Fibroblast of lung (primary cell): ENCODE results near the gene MRPL24. TPM values are rescaled to one million over a fixed set of nuclear protein-coding genes. Genes with fewer than 3 reads are reported as not detected.

Experiments used
- DNase-seq, 2 donors: peaks; one replicate each; pipeline versions ENCODE4 v3.0.0 to v3.0.0-alpha.2; 2010; ENCODE audit warnings: low read depth in 2 of 2
- H2AFZ ChIP-seq: 2 replicates; pipeline ENCODE4 v1.5.1; 2012; ENCODE audit warnings: low read length, control low read depth, inconsistent platforms
- H3K27ac ChIP-seq: 2 replicates; pipeline ENCODE4 v1.5.1; 2011; ENCODE audit warnings: low read length, control low read depth; ENCODE audit not compliant: insufficient read depth
- H3K27me3 ChIP-seq: 2 replicates; pipeline ENCODE4 v1.5.1; 2011; ENCODE audit warnings: mild to moderate bottlenecking, low read length; ENCODE audit not compliant: control insufficient read depth, insufficient read depth
- H3K36me3 ChIP-seq: 2 replicates; pipeline ENCODE4 v1.5.1; 2011; ENCODE audit warnings: low read length; ENCODE audit not compliant: control insufficient read depth, insufficient read depth
- H3K4me1 ChIP-seq: 2 replicates; pipeline ENCODE4 v1.5.1; 2011; ENCODE audit warnings: low read length; ENCODE audit not compliant: control insufficient read depth, insufficient read depth; ENCODE audit errors: extremely low read depth
- H3K4me2 ChIP-seq: 2 replicates; pipeline ENCODE4 v1.5.1; 2011; ENCODE audit warnings: low read length, control low read depth; ENCODE audit not compliant: insufficient read depth; ENCODE audit errors: extremely low read depth
- H3K4me3 ChIP-seq, 4 experiments: fragments of 200-600 bp in 1 of 4; sonication (generic) in 1 of 4; replicated peaks in 1 of 4; 2 replicates each; pipeline ENCODE4 v1.5.1; 2011 to 2016; ENCODE audit warnings: low read length in 4 of 4, low read depth in 3 of 4, mild to moderate bottlenecking in 3 of 4, control low read depth in 2 of 4, inconsistent platforms in 1 of 4, mixed read lengths in 1 of 4; ENCODE audit not compliant: insufficient read depth in 1 of 4; ENCODE audit errors: control extremely low read depth in 1 of 4
- H3K79me2 ChIP-seq: 2 replicates; pipeline ENCODE4 v1.5.1; 2012; ENCODE audit warnings: mild to moderate bottlenecking, low read length, inconsistent platforms; ENCODE audit not compliant: control insufficient read depth, insufficient read depth
- H3K9ac ChIP-seq: 2 replicates; pipeline ENCODE4 v1.5.1; 2011; ENCODE audit warnings: mild to moderate bottlenecking, low read length, control low read depth; ENCODE audit not compliant: insufficient read depth
- H3K9me3 ChIP-seq: 2 replicates; pipeline ENCODE4 v1.5.1; 2012; ENCODE audit warnings: low read depth, low read length; ENCODE audit not compliant: control insufficient read depth, insufficient read depth
- H4K20me1 ChIP-seq: 2 replicates; pipeline ENCODE4 v1.5.1; 2011; ENCODE audit warnings: low read length; ENCODE audit not compliant: control insufficient read depth, insufficient read depth; ENCODE audit errors: extremely low read depth
- CTCF ChIP-seq, 2 donors: IDR thresholded peaks in 1 of 2; conservative IDR thresholded peaks in 1 of 2; 1 replicate in 1 of 2; 2 replicates in 1 of 2; pipeline ENCODE4 v1.5.1; 2011 to 2012; ENCODE audit warnings: low read length in 2 of 2, control low read depth in 1 of 2, inconsistent platforms in 1 of 2, low read depth in 1 of 2, mild to moderate bottlenecking in 1 of 2
- EZH2 ChIP-seq: IDR thresholded peaks from 2 replicates; pipeline ENCODE4 v1.5.1; 2012; ENCODE audit warnings: low read length, control low read depth, mild to moderate bottlenecking; ENCODE audit errors: missing control alignments
- polyA plus RNA-seq, 2 donors: library from polyadenylated mRNA; depleted of rRNA in 1 of 2; stranded (reverse) in 1 of 2; unstranded in 1 of 2; fragments of >200 nt; gene quantifications; 2 replicates each; pipeline ENCODE4 v1.2.1, GENCODE V29; 2011 to 2012; ENCODE audit warnings: missing spikeins in 1 of 2
- total RNA-seq: library from RNA; depleted of rRNA; stranded (reverse); fragments of >200 nt; gene quantifications from 2 replicates; pipeline ENCODE4 v1.2.1, GENCODE V29; 2014

The MRPL24 gene
- total and polyA plus RNA-seq, 2 donors (not counting 1 experiment from before 2014, with no cell fraction given), result 58.8 to 67.2 TPM

GRCh38 chr1:156727492-156727891, 13.4 kb downstream of the MRPL24 start:
- Histone ChIP-seq H2AFZ (no peak overlapping the region), H3K9ac (peak overlapping the region; percentile 99), H3K27me3 (no peaks in the 10 kb centered on the region), H3K9me3 (no peaks in the 10 kb centered on the region), H3K4me1 (peaks cover 24% of the 10 kb centered on the region), H3K27ac (peak overlapping the region; percentile 100), H4K20me1 (no peaks in the 10 kb centered on the region), H3K36me3 (peaks cover 15% of the 10 kb centered on the region), H3K4me3 (peak overlapping the region; percentile 84 to 100 (median 94)), H3K79me2 (peaks cover 57% of the 10 kb centered on the region), H3K4me2 (peak overlapping the region; percentile 97)
- DNase-seq, result no peak
- no peak for TF ChIP-seq EZH2
- TF ChIP-seq CTCF (conservative IDR thresholded peaks at IDR 0.05 in 1 of 2, IDR thresholded peaks at IDR 0.05 in 1 of 2; ENCODE audit: low read depth in 1 of 2, low read length in 2 of 2), result no peak

GRCh38 chr1:156726549-156727226, 14.2 kb downstream of the MRPL24 start:
- peak; percentile 53 to 70 for DNase-seq
- no peaks in the 10 kb centered on the region for H3K9me3 ChIP-seq
- H2AFZ ChIP-seq, result no peak overlapping the region
- peak; percentile 63 to 66 for TF ChIP-seq CTCF (conservative IDR thresholded peaks at IDR 0.05 in 1 of 2, IDR thresholded peaks at IDR 0.05 in 1 of 2; ENCODE audit: low read depth in 1 of 2, low read length in 2 of 2)
- no peak for TF ChIP-seq EZH2
- H3K9ac ChIP-seq, result no peak overlapping the region
- H3K27ac ChIP-seq, result no peak overlapping the region
- peaks cover 57% of the 10 kb centered on the region for H3K79me2 ChIP-seq
- H3K36me3 ChIP-seq, result peaks cover 15% of the 10 kb centered on the region
- H3K27me3 ChIP-seq, result no peaks in the 10 kb centered on the region
- peak overlapping the region; percentile 97 for H3K4me2 ChIP-seq
- H3K4me3 ChIP-seq, result peak overlapping the region; percentile 29 to 95 (median 88)
- H3K4me1 ChIP-seq, result peaks cover 24% of the 10 kb centered on the region
- no peaks in the 10 kb centered on the region for H4K20me1 ChIP-seq

- Histone ChIP-seq H3K4me1 (peaks cover 24% of the 10 kb centered on the region), H2AFZ (no peak overlapping the region), H3K4me3 (peak overlapping the region; percentile 48 to 95 (median 88)), H3K27ac (no peak overlapping the region), H3K9me3 (no peaks in the 10 kb centered on the region), H3K36me3 (peaks cover 17% of the 10 kb centered on the region), H4K20me1 (no peaks in the 10 kb centered on the region), H3K79me2 (peaks cover 57% of the 10 kb centered on the region), H3K4me2 (peak overlapping the region; percentile 97), H3K27me3 (no peaks in the 10 kb centered on the region), H3K9ac (no peak overlapping the region)
- TF ChIP-seq EZH2, result no peak
- TF ChIP-seq CTCF (conservative IDR thresholded peaks at IDR 0.05 in 1 of 2, IDR thresholded peaks at IDR 0.05 in 1 of 2; ENCODE audit: low read depth in 1 of 2, low read length in 2 of 2), result peak; percentile 88 to 96
- DNase-seq, result peak; percentile 76 to 92
Measured at GRCh38 chr1:156725683-156726280, 15.1 kb downstream of the MRPL24 start.
